ENCODE data around the gene FAM53A. TPM values are rescaled to one million over a fixed set of nuclear protein-coding genes. Genes with fewer than 3 reads are reported as not detected.
"Not testable (repeated sequence)": the region's sequence is repeated elsewhere in the genome, so short reads cannot be mapped to it uniquely, and the experiment has no call there.

Gene FAM53A
- total RNA-seq, 2 experiments from 2014 or later = 0.94 to 2.8 TPM

GRCh38 chr4:1673671-1674070 lies 10.4 kb downstream of the FAM53A start:
- POLR2A ChIA-PET = no interaction called here
- CTCF ChIA-PET = no interaction called here

- POLR2A ChIA-PET, CTCF ChIA-PET: not testable (repeated sequence)
Measured at GRCh38 chr4:1671011-1671410, 13.1 kb downstream of the FAM53A start.

- ChIA-PET CTCF (no interaction called here), POLR2A (no interaction called here)
Measured at GRCh38 chr4:1670279-1670678, 13.8 kb downstream of the FAM53A start.

- CTCF ChIA-PET = no interaction called here
- POLR2A ChIA-PET = no interaction called here
Measured at GRCh38 chr4:1669850-1670249, 14.3 kb downstream of the FAM53A start.

GRCh38 chr4:1669270-1669669 lies 14.8 kb downstream of the FAM53A start:
- ChIA-PET POLR2A (no interaction called here), CTCF (no interaction called here)

GRCh38 chr4:1668488-1668840 lies 15.6 kb downstream of the FAM53A start:
- CTCF ChIA-PET = no interaction called here

GRCh38 chr4:1667273-1667672 lies 16.8 kb downstream of the FAM53A start:
- CTCF ChIA-PET = interaction anchor here (0.5 kb wide), 1 partner anchor 322 kb away, joined by 4 read pairs; no protein-coding TSS in a partner anchor
- POLR2A ChIA-PET = interaction anchor here (0.6 kb wide), 1 partner anchor 41 kb away, joined by 3 read pairs; no protein-coding TSS in a partner anchor

More at GRCh38 chr4:1668488-1668840, 15.6 kb downstream of the FAM53A start:
- POLR2A ChIA-PET = no interaction called here

- ChIA-PET CTCF (no interaction called here), POLR2A (no interaction called here)
Measured at GRCh38 chr4:1666391-1666790, 17.7 kb downstream of the FAM53A start.

GRCh38 chr4:1664141-1664540 lies 20.0 kb downstream of the FAM53A start:
- ChIA-PET CTCF (interaction anchor here (1.1 to 1.5 kb wide), 2 partner anchors 13 to 35 kb away, joined by 4 to 5 read pairs; no protein-coding TSS in a partner anchor), POLR2A (no interaction called here)

- POLR2A ChIA-PET = no interaction called here
Measured at GRCh38 chr4:1663549-1663948, 20.6 kb downstream of the FAM53A start.

GRCh38 chr4:1661695-1662094 lies 22.4 kb downstream of the FAM53A start:
- ChIA-PET CTCF (no interaction called here), POLR2A (no interaction called here)

More at GRCh38 chr4:1663549-1663948, 20.6 kb downstream of the FAM53A start:
- CTCF ChIA-PET = interaction anchor here (1.1 kb wide), 1 partner anchor 34 kb away, joined by 5 read pairs; no protein-coding TSS in a partner anchor

GRCh38 chr4:1660948-1661677 lies 23.0 kb downstream of the FAM53A start:
- POLR2A ChIA-PET = no interaction called here
- CTCF ChIA-PET = no interaction called here

GRCh38 chr4:1659104-1660043 lies 24.7 kb downstream of the FAM53A start:
- CTCF ChIA-PET = no interaction called here
- POLR2A ChIA-PET = no interaction called here

- POLR2A ChIA-PET = no interaction called here
- CTCF ChIA-PET = no interaction called here
Measured at GRCh38 chr4:1658581-1658980, 25.5 kb downstream of the FAM53A start.

- ChIA-PET POLR2A (no interaction called here), CTCF (no interaction called here)
Measured at GRCh38 chr4:1658146-1658545, 26.0 kb downstream of the FAM53A start.

- CTCF ChIA-PET = no interaction called here
- POLR2A ChIA-PET = no interaction called here
Measured at GRCh38 chr4:1656986-1657385, 27.1 kb downstream of the FAM53A start.

- POLR2A ChIA-PET = no interaction called here
- CTCF ChIA-PET = no interaction called here
Measured at GRCh38 chr4:1656132-1656531, 28.0 kb downstream of the FAM53A start.

GRCh38 chr4:1655676-1656075 lies 28.4 kb downstream of the FAM53A start:
- ChIA-PET POLR2A (no interaction called here), CTCF (no interaction called here)

- CTCF ChIA-PET = interaction anchor here (1.9 kb wide), 1 partner anchor 26 kb away, joined by 4 read pairs; no protein-coding TSS in a partner anchor
Measured at GRCh38 chr4:1655081-1655480, 29.0 kb downstream of the FAM53A start.

GRCh38 chr4:1654216-1654955 lies 29.7 kb downstream of the FAM53A start:
- CTCF ChIA-PET = interaction anchor here (1.9 kb wide), 1 partner anchor 25 kb away, joined by 4 read pairs; no protein-coding TSS in a partner anchor

More at GRCh38 chr4:1655081-1655480, 29.0 kb downstream of the FAM53A start:
- POLR2A ChIA-PET = no interaction called here

More at GRCh38 chr4:1654216-1654955, 29.7 kb downstream of the FAM53A start:
- POLR2A ChIA-PET = no interaction called here
